Activated naive CD8-positive, alpha-beta T cell (primary cell): ENCODE measurements around the gene MAGI2.

Experiments used
- H3K27ac Mint-ChIP-seq: one replicate; pipeline ENCODE4 v1.8.0; 2021; ENCODE audit warnings: mixed read lengths
- H3K27me3 Mint-ChIP-seq: one replicate; pipeline ENCODE4 v1.8.0; 2021; ENCODE audit warnings: mixed read lengths
- H3K36me3 Mint-ChIP-seq: one replicate; pipeline ENCODE4 v1.8.0; 2021; ENCODE audit warnings: mixed read lengths
- H3K4me1 Mint-ChIP-seq: one replicate; pipeline ENCODE4 v1.8.0; 2021; ENCODE audit warnings: low read depth, mixed read lengths
- H3K4me3 Mint-ChIP-seq: one replicate; pipeline ENCODE4 v1.8.0; 2021; ENCODE audit warnings: mild to moderate bottlenecking, mixed read lengths
- H3K9me3 Mint-ChIP-seq: one replicate; pipeline ENCODE4 v1.8.0; 2021; ENCODE audit warnings: low read depth, mixed read lengths

MAGI2 gene

GRCh38 chr7:78571292-78571691 lies 882.2 kb downstream of the MAGI2 start:
- Mint-ChIP-seq H3K9me3 (no peaks in the 10 kb centered on the region), H3K36me3 (no peaks in the 10 kb centered on the region), H3K4me1 (no peaks in the 10 kb centered on the region), H3K27me3 (no peaks in the 10 kb centered on the region), H3K27ac (no peak overlapping the region), H3K4me3 (no peak overlapping the region)

- Mint-ChIP-seq H3K27me3 (no peaks in the 10 kb centered on the region), H3K9me3 (no peaks in the 10 kb centered on the region)
Observed at GRCh38 chr7:78568690-78569089, 884.8 kb downstream of the MAGI2 start.

GRCh38 chr7:78567836-78568235 lies 885.6 kb downstream of the MAGI2 start:
- H3K9me3 Mint-ChIP-seq: no peaks in the 10 kb centered on the region
- no peaks in the 10 kb centered on the region for H3K27me3 Mint-ChIP-seq
- no peak overlapping the region for H3K27ac Mint-ChIP-seq
- H3K4me1 Mint-ChIP-seq: no peaks in the 10 kb centered on the region
- no peak overlapping the region for H3K4me3 Mint-ChIP-seq
- no peaks in the 10 kb centered on the region for H3K36me3 Mint-ChIP-seq

More at GRCh38 chr7:78568690-78569089, 884.8 kb downstream of the MAGI2 start:
- H3K27ac Mint-ChIP-seq: no peak overlapping the region
- no peaks in the 10 kb centered on the region for H3K4me1 Mint-ChIP-seq
- no peak overlapping the region for H3K4me3 Mint-ChIP-seq
- H3K36me3 Mint-ChIP-seq: no peaks in the 10 kb centered on the region

GRCh38 chr7:78565784-78566183 lies 887.7 kb downstream of the MAGI2 start:
- no peaks in the 10 kb centered on the region for H3K9me3 Mint-ChIP-seq

GRCh38 chr7:78563191-78563590 lies 890.3 kb downstream of the MAGI2 start:
- no peaks in the 10 kb centered on the region for H3K27me3 Mint-ChIP-seq
- no peaks in the 10 kb centered on the region for H3K36me3 Mint-ChIP-seq

More at GRCh38 chr7:78565784-78566183, 887.7 kb downstream of the MAGI2 start:
- Mint-ChIP-seq H3K27me3 (no peaks in the 10 kb centered on the region), H3K4me1 (no peaks in the 10 kb centered on the region), H3K4me3 (no peak overlapping the region), H3K36me3 (no peaks in the 10 kb centered on the region), H3K27ac (no peak overlapping the region)

DNA sequence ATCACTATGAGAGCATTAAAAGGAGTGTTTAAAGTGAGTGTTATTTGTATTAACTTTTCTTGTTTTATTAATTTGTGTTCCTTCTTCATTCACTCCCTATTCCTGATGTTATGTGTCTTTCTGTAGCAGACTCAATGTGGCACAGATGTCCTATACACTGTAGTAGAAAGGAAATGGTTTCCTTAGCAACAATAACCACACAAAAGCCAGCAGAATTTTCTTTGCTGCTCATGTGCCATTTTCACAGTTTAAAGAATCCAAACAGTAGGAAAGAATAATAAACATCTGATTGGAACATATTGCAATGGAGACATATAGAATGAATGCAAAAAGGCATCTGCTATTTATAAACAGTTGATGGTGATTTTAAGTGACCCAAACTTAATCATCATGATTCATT lies 891.3 kb downstream of the MAGI2 start:
- H3K4me1 Mint-ChIP-seq: no peaks in the 10 kb centered on the region
- H3K36me3 Mint-ChIP-seq: no peaks in the 10 kb centered on the region
- H3K4me3 Mint-ChIP-seq: no peak overlapping the region
- no peaks in the 10 kb centered on the region for H3K9me3 Mint-ChIP-seq
- H3K27me3 Mint-ChIP-seq: no peaks in the 10 kb centered on the region
- no peak overlapping the region for H3K27ac Mint-ChIP-seq

More at GRCh38 chr7:78563191-78563590, 890.3 kb downstream of the MAGI2 start:
- Mint-ChIP-seq H3K9me3 (no peaks in the 10 kb centered on the region), H3K4me3 (no peak overlapping the region), H3K27ac (no peak overlapping the region), H3K4me1 (no peaks in the 10 kb centered on the region)

DNA sequence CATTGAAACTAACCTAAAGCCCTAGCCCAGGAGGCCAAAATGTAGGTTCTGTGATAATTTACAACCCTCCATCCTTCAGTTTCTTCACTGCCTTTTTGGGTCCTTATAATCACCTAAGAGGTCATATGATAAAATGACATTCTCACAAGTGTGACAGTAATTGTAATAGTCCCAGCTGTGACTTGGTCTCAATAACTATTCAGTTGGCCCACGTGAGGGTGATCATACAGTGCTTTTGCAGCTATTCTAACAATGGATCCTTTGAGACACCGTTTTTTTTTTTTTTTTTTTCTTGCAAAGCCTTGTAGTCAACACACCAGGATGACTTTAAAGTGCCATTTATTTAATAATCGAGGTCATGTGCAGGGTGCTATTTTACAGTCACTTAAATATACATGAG lies 894.9 kb downstream of the MAGI2 start:
- Mint-ChIP-seq H3K36me3 (no peaks in the 10 kb centered on the region), H3K4me3 (no peak overlapping the region), H3K27me3 (no peaks in the 10 kb centered on the region), H3K9me3 (no peaks in the 10 kb centered on the region), H3K27ac (no peak overlapping the region), H3K4me1 (no peaks in the 10 kb centered on the region)

GRCh38 chr7:78543976-78544375 lies 909.5 kb downstream of the MAGI2 start:
- no peaks in the 10 kb centered on the region for H3K4me1 Mint-ChIP-seq
- H3K9me3 Mint-ChIP-seq: no peaks in the 10 kb centered on the region
- H3K36me3 Mint-ChIP-seq: no peaks in the 10 kb centered on the region
- H3K27ac Mint-ChIP-seq: no peak overlapping the region
- H3K4me3 Mint-ChIP-seq: no peak overlapping the region
- H3K27me3 Mint-ChIP-seq: no peaks in the 10 kb centered on the region

DNA sequence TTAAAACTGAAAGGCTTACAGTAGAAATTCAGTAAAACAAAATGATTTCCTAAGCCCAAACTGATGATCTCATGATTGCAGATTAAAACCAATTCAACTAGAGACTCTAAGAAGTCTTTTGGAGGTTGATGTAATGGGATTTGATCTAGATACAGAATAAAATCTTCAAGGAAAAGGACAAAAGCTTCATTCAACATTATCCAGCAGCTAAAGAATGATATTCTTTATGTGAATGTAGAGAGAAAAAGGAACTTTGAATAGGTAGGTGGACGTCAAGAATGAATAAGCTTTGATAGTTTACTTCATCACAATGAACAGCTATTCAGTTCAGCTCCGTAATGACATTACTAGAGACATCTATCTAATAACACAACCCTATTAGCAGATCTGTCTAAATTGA lies 910.5 kb downstream of the MAGI2 start:
- no peak overlapping the region for H3K4me3 Mint-ChIP-seq
- no peaks in the 10 kb centered on the region for H3K27me3 Mint-ChIP-seq
- peaks cover 4% of the 10 kb centered on the region for H3K9me3 Mint-ChIP-seq
- no peaks in the 10 kb centered on the region for H3K36me3 Mint-ChIP-seq
- H3K27ac Mint-ChIP-seq: no peak overlapping the region
- no peaks in the 10 kb centered on the region for H3K4me1 Mint-ChIP-seq

GRCh38 chr7:78542541-78542940 lies 910.9 kb downstream of the MAGI2 start:
- no peaks in the 10 kb centered on the region for H3K4me1 Mint-ChIP-seq

GRCh38 chr7:78539825-78540224 lies 913.6 kb downstream of the MAGI2 start:
- Mint-ChIP-seq H3K27me3 (no peaks in the 10 kb centered on the region), H3K27ac (no peak overlapping the region), H3K36me3 (no peaks in the 10 kb centered on the region), H3K4me3 (no peak overlapping the region), H3K4me1 (no peaks in the 10 kb centered on the region), H3K9me3 (peaks cover 14% of the 10 kb centered on the region)

More at GRCh38 chr7:78542541-78542940, 910.9 kb downstream of the MAGI2 start:
- Mint-ChIP-seq H3K27ac (no peak overlapping the region), H3K36me3 (no peaks in the 10 kb centered on the region), H3K4me3 (no peak overlapping the region), H3K9me3 (peaks cover 8% of the 10 kb centered on the region), H3K27me3 (no peaks in the 10 kb centered on the region)

DNA sequence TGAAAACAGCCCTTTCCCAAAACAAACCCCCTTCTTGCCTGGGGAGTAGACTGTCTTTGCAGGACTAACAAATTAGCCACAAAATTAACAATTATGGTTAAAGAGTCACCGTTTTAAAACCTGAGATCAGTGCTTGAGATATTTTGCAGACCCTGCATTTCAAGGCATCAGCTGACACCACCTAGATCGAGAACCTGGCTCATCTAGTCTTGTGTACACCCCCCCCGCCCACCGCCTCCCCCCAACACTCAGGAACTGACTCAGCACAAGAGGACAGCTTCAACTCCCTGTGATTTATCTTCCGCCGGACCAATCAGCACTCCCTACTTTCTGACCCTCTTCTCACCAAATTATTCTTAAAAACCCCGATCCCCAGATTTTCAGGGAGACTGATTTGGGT lies 917.8 kb downstream of the MAGI2 start:
- Mint-ChIP-seq H3K27me3 (no peaks in the 10 kb centered on the region), H3K4me3 (no peak overlapping the region), H3K4me1 (no peaks in the 10 kb centered on the region), H3K9me3 (peaks cover 14% of the 10 kb centered on the region), H3K27ac (no peak overlapping the region), H3K36me3 (no peaks in the 10 kb centered on the region)

- Mint-ChIP-seq H3K27ac (no peak overlapping the region), H3K4me3 (no peak overlapping the region), H3K9me3 (no peaks in the 10 kb centered on the region), H3K4me1 (no peaks in the 10 kb centered on the region), H3K27me3 (no peaks in the 10 kb centered on the region), H3K36me3 (no peaks in the 10 kb centered on the region)
Observed at GRCh38 chr7:78530351-78530750, 923.1 kb downstream of the MAGI2 start.

DNA sequence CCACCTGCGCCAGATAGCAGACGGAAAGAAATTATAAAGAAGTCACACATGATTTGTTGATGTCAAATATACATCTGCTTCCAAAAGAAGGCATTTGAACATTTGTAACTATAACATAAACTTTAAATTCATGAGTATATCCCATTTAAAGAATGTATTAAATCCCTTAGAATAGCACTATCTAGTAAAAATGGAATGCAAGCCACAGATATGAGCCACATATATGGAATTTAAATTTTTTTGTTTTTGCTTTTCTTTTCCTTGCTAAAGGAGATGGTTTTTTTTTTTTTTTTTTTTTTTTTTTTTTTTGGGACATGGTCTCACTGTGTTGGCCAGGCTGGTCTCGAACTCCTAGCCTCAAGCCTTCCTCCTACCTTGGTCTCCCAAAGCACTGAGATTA lies 924.1 kb downstream of the MAGI2 start:
- Mint-ChIP-seq H3K27me3 (no peaks in the 10 kb centered on the region), H3K4me1 (no peaks in the 10 kb centered on the region), H3K27ac (no peak overlapping the region), H3K4me3 (no peak overlapping the region), H3K9me3 (no peaks in the 10 kb centered on the region), H3K36me3 (no peaks in the 10 kb centered on the region)

DNA sequence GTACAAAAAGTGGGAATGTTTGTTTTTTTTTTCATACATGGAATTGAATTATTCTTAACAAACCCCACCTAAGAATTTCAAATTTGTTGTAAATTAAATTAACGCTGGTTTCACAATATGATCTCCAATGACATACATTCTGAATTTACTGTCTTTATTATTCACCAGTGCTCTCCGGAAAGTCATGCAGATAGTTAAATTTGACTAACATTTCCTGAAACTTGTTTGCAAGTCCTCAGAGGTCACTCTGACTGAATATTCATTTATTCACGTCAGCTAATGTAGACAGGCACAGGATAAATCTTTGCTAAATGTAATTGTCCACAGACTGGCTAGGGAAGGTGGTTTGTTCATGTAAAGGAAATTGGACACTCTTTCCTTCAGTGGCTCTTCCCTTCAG lies 924.5 kb downstream of the MAGI2 start:
- H3K27me3 Mint-ChIP-seq: no peaks in the 10 kb centered on the region
- no peak overlapping the region for H3K27ac Mint-ChIP-seq
- no peak overlapping the region for H3K4me3 Mint-ChIP-seq
- H3K9me3 Mint-ChIP-seq: no peaks in the 10 kb centered on the region
- no peaks in the 10 kb centered on the region for H3K4me1 Mint-ChIP-seq
- H3K36me3 Mint-ChIP-seq: no peaks in the 10 kb centered on the region

- Mint-ChIP-seq H3K9me3 (no peaks in the 10 kb centered on the region), H3K27ac (no peak overlapping the region), H3K4me1 (no peaks in the 10 kb centered on the region), H3K27me3 (no peaks in the 10 kb centered on the region), H3K36me3 (no peaks in the 10 kb centered on the region), H3K4me3 (no peak overlapping the region)
Observed at GRCh38 chr7:78523930-78524329, 929.5 kb downstream of the MAGI2 start.
